Measurements from ENCODE around the gene ATOH1.

DNA sequence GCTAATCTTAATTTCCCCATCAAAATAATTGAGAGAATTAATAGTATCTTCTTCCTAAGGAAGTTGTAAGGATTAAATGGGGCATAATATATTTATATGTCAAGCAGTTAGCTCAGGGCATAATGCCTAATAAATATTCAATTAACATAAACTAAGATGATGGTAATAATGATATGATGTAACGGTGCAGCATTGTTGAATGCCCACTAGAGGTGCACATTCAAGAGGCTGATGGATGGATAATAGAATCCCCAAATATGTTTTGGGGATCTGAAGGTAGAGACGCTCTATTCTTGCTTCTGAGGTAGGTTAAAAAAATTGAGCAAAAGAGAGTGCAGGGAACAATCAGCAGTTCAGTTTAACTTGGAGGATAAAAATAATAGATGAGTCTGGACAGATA, 37.1 kb downstream of the ATOH1 start:
- TF ChIP-seq POLR2A (IDR thresholded peaks at IDR 0.05): no peak
- TF ChIP-seq, protein P1, sequence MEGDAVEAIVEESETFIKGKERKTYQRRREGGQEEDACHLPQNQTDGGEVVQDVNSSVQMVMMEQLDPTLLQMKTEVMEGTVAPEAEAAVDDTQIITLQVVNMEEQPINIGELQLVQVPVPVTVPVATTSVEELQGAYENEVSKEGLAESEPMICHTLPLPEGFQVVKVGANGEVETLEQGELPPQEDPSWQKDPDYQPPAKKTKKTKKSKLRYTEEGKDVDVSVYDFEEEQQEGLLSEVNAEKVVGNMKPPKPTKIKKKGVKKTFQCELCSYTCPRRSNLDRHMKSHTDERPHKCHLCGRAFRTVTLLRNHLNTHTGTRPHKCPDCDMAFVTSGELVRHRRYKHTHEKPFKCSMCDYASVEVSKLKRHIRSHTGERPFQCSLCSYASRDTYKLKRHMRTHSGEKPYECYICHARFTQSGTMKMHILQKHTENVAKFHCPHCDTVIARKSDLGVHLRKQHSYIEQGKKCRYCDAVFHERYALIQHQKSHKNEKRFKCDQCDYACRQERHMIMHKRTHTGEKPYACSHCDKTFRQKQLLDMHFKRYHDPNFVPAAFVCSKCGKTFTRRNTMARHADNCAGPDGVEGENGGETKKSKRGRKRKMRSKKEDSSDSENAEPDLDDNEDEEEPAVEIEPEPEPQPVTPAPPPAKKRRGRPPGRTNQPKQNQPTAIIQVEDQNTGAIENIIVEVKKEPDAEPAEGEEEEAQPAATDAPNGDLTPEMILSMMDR (IDR thresholded peaks at IDR 0.05): no peak

Data from breast epithelium (tissue), 3 donors.